GM19193 (cell line): ENCODE results near the gene MRPL2.

Experiments used
- POLR2A ChIP-seq: IDR thresholded peaks from 4 replicates; pipeline ENCODE4 v1.6.1; 2011; ENCODE audit not compliant: insufficient read depth, insufficient read length; ENCODE audit errors: extremely low read depth

Gene MRPL2

GRCh38 chr6:43050981-43051380, 8.3 kb downstream of the MRPL2 start:
- no peak for TF ChIP-seq POLR2A

- no peak for TF ChIP-seq POLR2A
These were observed 11.2 kb downstream of the MRPL2 start for GRCh38 chr6:43047998-43048397.

GRCh38 chr6:43045371-43045930, 13.8 kb downstream of the MRPL2 start:
- TF ChIP-seq POLR2A, result no peak

GRCh38 chr6:43043310-43043709, 15.9 kb downstream of the MRPL2 start:
- no peak for TF ChIP-seq POLR2A

- TF ChIP-seq POLR2A, result no peak
These were observed 18.5 kb downstream of the MRPL2 start for GRCh38 chr6:43040542-43041257.

GRCh38 chr6:43038727-43039126, 20.5 kb downstream of the MRPL2 start:
- TF ChIP-seq POLR2A, result no peak

GRCh38 chr6:43037706-43038105, 21.5 kb downstream of the MRPL2 start:
- TF ChIP-seq POLR2A, result no peak

- TF ChIP-seq POLR2A, result no peak
These were observed 22.0 kb downstream of the MRPL2 start for GRCh38 chr6:43037197-43037596.

- no peak for TF ChIP-seq POLR2A
These were observed 22.5 kb downstream of the MRPL2 start for GRCh38 chr6:43036712-43037111.

- TF ChIP-seq POLR2A, result no peak
These were observed 23.6 kb downstream of the MRPL2 start for GRCh38 chr6:43035495-43036194.

GRCh38 chr6:43034190-43034525, 25.1 kb downstream of the MRPL2 start:
- no peak for TF ChIP-seq POLR2A

GRCh38 chr6:43033496-43034189, 25.6 kb downstream of the MRPL2 start:
- TF ChIP-seq POLR2A, result no peak

- TF ChIP-seq POLR2A, result no peak
These were observed 26.9 kb downstream of the MRPL2 start for GRCh38 chr6:43032326-43032725.

GRCh38 chr6:43029120-43029519, 30.1 kb downstream of the MRPL2 start:
- no peak for TF ChIP-seq POLR2A

GRCh38 chr6:43026365-43026764, 32.9 kb downstream of the MRPL2 start:
- no peak for TF ChIP-seq POLR2A
